ENCODE data around the gene PML.
"Not testable (repeated sequence)": the region's sequence is repeated elsewhere in the genome, so short reads cannot be mapped to it uniquely, and the experiment has no call there.

The PML gene

GRCh38 chr15:73959012-73959581, 35.4 kb upstream of the PML start:
- DNase-seq = peak; percentile 80 to 96

GRCh38 chr15:73959801-73960200, 34.7 kb upstream of the PML start:
- DNase-seq = no peak

GRCh38 chr15:73960472-73961070, 33.9 kb upstream of the PML start:
- not testable (repeated sequence) for DNase-seq

GRCh38 chr15:73962433-73962832, 32.1 kb upstream of the PML start:
- no peak for DNase-seq

GRCh38 chr15:73964736-73965093, 29.8 kb upstream of the PML start:
- peak; percentile 35 to 52 for DNase-seq

- DNase-seq = no peak
Observed at GRCh38 chr15:73965094-73965757, 29.3 kb upstream of the PML start.

GRCh38 chr15:73965758-73966113, 28.8 kb upstream of the PML start:
- DNase-seq = no peak

GRCh38 chr15:73968461-73968860, 26.1 kb upstream of the PML start:
- DNase-seq = no peak

GRCh38 chr15:73969151-73969759, 25.3 kb upstream of the PML start:
- DNase-seq = no peak

GRCh38 chr15:73972984-73973682, 21.4 kb upstream of the PML start:
- DNase-seq = peak in 1 of 2 experiments; percentile 75

- not testable (repeated sequence) for DNase-seq
Observed at GRCh38 chr15:73973683-73974200, 20.8 kb upstream of the PML start.

GRCh38 chr15:73975440-73976125, 18.9 kb upstream of the PML start:
- DNase-seq = not testable (repeated sequence)

- DNase-seq = no peak
Observed at GRCh38 chr15:73978896-73979295, 15.6 kb upstream of the PML start.

- DNase-seq = no peak
Observed at GRCh38 chr15:73979636-73980035, 14.9 kb upstream of the PML start.

- DNase-seq = no peak
Observed at GRCh38 chr15:73981761-73982221, 12.7 kb upstream of the PML start.

- DNase-seq = peak in 1 of 2 experiments; percentile 39
Observed at GRCh38 chr15:73982222-73982962, 12.1 kb upstream of the PML start.

GRCh38 chr15:73983211-73983727, 11.2 kb upstream of the PML start:
- DNase-seq = peak in 1 of 2 experiments; percentile 48

- no peak for DNase-seq
Observed at GRCh38 chr15:73983773-73984172, 10.7 kb upstream of the PML start.

GRCh38 chr15:73984208-73984979, 10.1 kb upstream of the PML start:
- no peak for DNase-seq

- no peak for DNase-seq
Observed at GRCh38 chr15:73985101-73985873, 9.2 kb upstream of the PML start.

Data from SW 1271 (cell line).